Upper lobe of right lung (tissue), 1 donor: ENCODE data around the gene PHF11. TPM values are rescaled to one million over a fixed set of nuclear protein-coding genes. Genes with fewer than 3 reads are reported as not detected.
"Not testable (repeated sequence)": the region's sequence is repeated elsewhere in the genome, so short reads cannot be mapped to it uniquely, and the experiment has no call there.

Source experiments
- ATAC-seq: fragments of 200-7000 bp; cut with Tn5 transposase; one replicate; pipeline ENCODE4 v1.9.1; 2020; ENCODE audit warnings: mild to moderate bottlenecking, moderate library complexity
- DNase-seq: peaks from one replicate; pipeline ENCODE4 v3.0.0-alpha.2; 2020
- H3K27ac ChIP-seq: fragments of 200-600 bp; one replicate; pipeline ENCODE4 v1.8.0; 2022
- H3K27me3 ChIP-seq: fragments of 200-600 bp; one replicate; pipeline ENCODE4 v1.8.0; 2022; ENCODE audit warnings: mild to moderate bottlenecking
- H3K36me3 ChIP-seq: fragments of 200-600 bp; one replicate; pipeline ENCODE4 v1.8.0; 2022
- H3K4me1 ChIP-seq: fragments of 200-600 bp; one replicate; pipeline ENCODE4 v1.8.0; 2022
- H3K4me3 ChIP-seq: fragments of 200-600 bp; one replicate; pipeline ENCODE4 v1.8.0; 2022; ENCODE audit warnings: mild to moderate bottlenecking
- H3K9me3 ChIP-seq: fragments of 200-600 bp; one replicate; pipeline ENCODE4 v1.8.0; 2022
- intact Hi-C: fragments of 100-400 bp; cut with DNase I; formaldehyde crosslinking; loops from one replicate; pipeline ENCODE4 v1.11.0; 2022
- total RNA-seq: library from RNA; stranded (reverse); fragmentation: NEBNext Ultra II Directional; extraction: Animal tissue kit (Norgen Biotek cat#: 25700); gene quantifications from one replicate; pipeline ENCODE4 v1.2.1, GENCODE V29; 2021
- TF ChIP-seq, protein P1 (sequence below): fragments of 200-600 bp; IDR thresholded peaks from one replicate; pipeline ENCODE4 v1.8.0; 2022; ENCODE audit warnings: antibody characterized with exemption
- donor health status: DM: no; HTN: yes; CAD: no; lungs with severe emphysema.

Gene PHF11
- total RNA-seq, 1 donor from 2014 or later, result 57.7 TPM

- DNase-seq (no peak), ATAC-seq (no peak)
- no peaks in the 10 kb centered on the region for H3K4me1 ChIP-seq
- TF ChIP-seq, protein P1, sequence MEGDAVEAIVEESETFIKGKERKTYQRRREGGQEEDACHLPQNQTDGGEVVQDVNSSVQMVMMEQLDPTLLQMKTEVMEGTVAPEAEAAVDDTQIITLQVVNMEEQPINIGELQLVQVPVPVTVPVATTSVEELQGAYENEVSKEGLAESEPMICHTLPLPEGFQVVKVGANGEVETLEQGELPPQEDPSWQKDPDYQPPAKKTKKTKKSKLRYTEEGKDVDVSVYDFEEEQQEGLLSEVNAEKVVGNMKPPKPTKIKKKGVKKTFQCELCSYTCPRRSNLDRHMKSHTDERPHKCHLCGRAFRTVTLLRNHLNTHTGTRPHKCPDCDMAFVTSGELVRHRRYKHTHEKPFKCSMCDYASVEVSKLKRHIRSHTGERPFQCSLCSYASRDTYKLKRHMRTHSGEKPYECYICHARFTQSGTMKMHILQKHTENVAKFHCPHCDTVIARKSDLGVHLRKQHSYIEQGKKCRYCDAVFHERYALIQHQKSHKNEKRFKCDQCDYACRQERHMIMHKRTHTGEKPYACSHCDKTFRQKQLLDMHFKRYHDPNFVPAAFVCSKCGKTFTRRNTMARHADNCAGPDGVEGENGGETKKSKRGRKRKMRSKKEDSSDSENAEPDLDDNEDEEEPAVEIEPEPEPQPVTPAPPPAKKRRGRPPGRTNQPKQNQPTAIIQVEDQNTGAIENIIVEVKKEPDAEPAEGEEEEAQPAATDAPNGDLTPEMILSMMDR, result no peak
- H3K4me3 ChIP-seq, result no peak overlapping the region
- H3K27me3 ChIP-seq, result no peaks in the 10 kb centered on the region
- no peak overlapping the region for H3K27ac ChIP-seq
- no peaks in the 10 kb centered on the region for H3K9me3 ChIP-seq
- intact Hi-C loops, result no loop called here
- peaks cover 87% of the 10 kb centered on the region for H3K36me3 ChIP-seq
Observed at GRCh38 chr13:49481788-49482187, 14.0 kb upstream of the PHF11 start.

- Histone ChIP-seq H3K4me3 (no peak overlapping the region), H3K4me1 (no peaks in the 10 kb centered on the region), H3K9me3 (no peaks in the 10 kb centered on the region), H3K36me3 (peaks cover 62% of the 10 kb centered on the region), H3K27me3 (no peaks in the 10 kb centered on the region), H3K27ac (no peak overlapping the region)
- TF ChIP-seq, protein P1, result no peak
- DNase-seq (no peak), ATAC-seq (no peak)
- intact Hi-C loops, result no loop called here
Observed at GRCh38 chr13:49488563-49488962, 7.2 kb upstream of the PHF11 start.

- ATAC-seq (no peak), DNase-seq (no peak)
- Histone ChIP-seq H3K27ac (peak overlapping the region; percentile 93), H3K4me3 (peak overlapping the region; percentile 58), H3K36me3 (peaks cover 20% of the 10 kb centered on the region), H3K27me3 (no peaks in the 10 kb centered on the region), H3K4me1 (peaks cover 7% of the 10 kb centered on the region), H3K9me3 (no peaks in the 10 kb centered on the region)
- TF ChIP-seq, protein P1, result no peak
- intact Hi-C loops, result no loop called here
Observed at GRCh38 chr13:49494645-49495044, 1.1 kb upstream of the PHF11 start.

GRCh38 chr13:49496837-49497236 lies 1.1 kb downstream of the PHF11 start:
- H3K4me3 ChIP-seq, H3K27me3 ChIP-seq, DNase-seq, ATAC-seq, H3K36me3 ChIP-seq, H3K4me1 ChIP-seq, intact Hi-C loops, H3K9me3 ChIP-seq: not testable (repeated sequence)
- H3K27ac ChIP-seq, result peak overlapping the region; percentile 93

DNA sequence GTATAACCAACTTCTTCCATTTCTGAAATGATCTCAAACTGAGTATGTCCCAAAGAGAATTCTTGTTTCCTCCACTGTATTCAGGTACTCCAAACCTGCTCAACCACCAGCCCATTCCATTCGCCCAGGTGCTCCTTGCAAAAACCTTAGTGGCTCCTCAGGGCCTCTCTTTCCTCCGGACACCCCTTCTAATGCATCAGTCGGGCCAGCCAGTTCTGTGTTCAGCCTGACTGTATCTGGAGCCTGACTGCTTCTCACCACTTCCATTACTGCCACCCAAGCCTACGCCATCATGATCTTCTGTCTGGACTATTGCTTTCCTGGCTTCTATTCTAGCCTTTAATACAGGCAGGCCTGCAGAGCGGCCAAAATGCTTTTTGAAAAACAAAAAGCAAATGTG lies 1.5 kb downstream of the PHF11 start:
- ATAC-seq (no peak), DNase-seq (no peak)
- TF ChIP-seq, protein P1, result no peak
- H3K4me3 ChIP-seq, result no peak overlapping the region
- intact Hi-C loops, result no loop called here
- no peaks in the 10 kb centered on the region for H3K9me3 ChIP-seq
- peaks cover 4% of the 10 kb centered on the region for H3K36me3 ChIP-seq
- H3K27me3 ChIP-seq, result no peaks in the 10 kb centered on the region
- peaks cover 9% of the 10 kb centered on the region for H3K4me1 ChIP-seq
- peak overlapping the region; percentile 93 for H3K27ac ChIP-seq

DNA sequence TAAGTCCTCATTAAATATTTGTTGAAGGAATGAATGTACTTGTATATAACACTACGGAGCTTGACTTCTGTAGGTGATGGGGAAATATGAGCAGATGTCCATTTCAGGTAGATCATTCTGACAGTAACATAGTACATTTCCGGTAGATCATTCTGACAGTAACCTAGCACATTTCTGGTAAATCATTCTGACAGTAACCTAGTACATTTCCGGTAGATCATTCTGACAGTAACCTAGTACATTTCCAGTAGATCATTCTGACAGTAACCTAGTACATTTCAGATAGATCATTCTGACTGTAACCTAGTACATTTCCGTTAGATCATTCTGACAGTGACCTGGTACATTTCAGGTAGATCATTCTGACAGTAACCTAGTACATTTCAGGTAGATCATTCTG lies 2.5 kb downstream of the PHF11 start:
- Histone ChIP-seq H3K27me3 (no peaks in the 10 kb centered on the region), H3K4me1 (peaks cover 9% of the 10 kb centered on the region), H3K9me3 (no peaks in the 10 kb centered on the region), H3K27ac (no peak overlapping the region), H3K36me3 (no peaks in the 10 kb centered on the region), H3K4me3 (no peak overlapping the region)
- TF ChIP-seq, protein P1, result no peak
- intact Hi-C loops, result no loop called here
- ATAC-seq (no peak), DNase-seq (no peak)
